HG03097 (cell line): ENCODE measurements around the gene OR11L1.

Source experiments
- ATAC-seq: cut with Tn5 transposase; IDR thresholded peaks from one replicate; pipeline ENCODE4 v1.9.1; 2021; ENCODE audit not compliant: unreplicated experiment, low FRiP score

OR11L1 gene

GRCh38 chr1:247841796-247842195 is at the start of gene OR11L1:
TSS of gene OR11L1 (minus strand) at chr1:247841896. CDS start at chr1:247841896, 0 bp downstream.
- ATAC-seq, result no peak

GRCh38 chr1:247884797-247885413 is 43.2 kb upstream of the OR11L1 start:
- no peak for ATAC-seq

GRCh38 chr1:247883346-247883745 is 41.6 kb upstream of the OR11L1 start:
- no peak for ATAC-seq

GRCh38 chr1:247865416-247865815 is 23.7 kb upstream of the OR11L1 start:
- no peak for ATAC-seq

- no peak for ATAC-seq
Measured at GRCh38 chr1:247864644-247865043, 22.9 kb upstream of the OR11L1 start.

GRCh38 chr1:247862756-247863155 is 21.1 kb upstream of the OR11L1 start:
- ATAC-seq, result no peak

- no peak for ATAC-seq
Measured at GRCh38 chr1:247857985-247858619, 16.4 kb upstream of the OR11L1 start.

- ATAC-seq, result peak; percentile 59
Measured at GRCh38 chr1:247857069-247857984, 15.6 kb upstream of the OR11L1 start, which contains the start of gene TRIM58. TSS of gene TRIM58 (plus strand) at chr1:247857187. CDS start at chr1:247857247, 60 bp downstream.

- no peak for ATAC-seq
Measured at GRCh38 chr1:247855911-247856310, 14.2 kb upstream of the OR11L1 start.

- ATAC-seq, result no peak
Measured at GRCh38 chr1:247854899-247855545, 13.3 kb upstream of the OR11L1 start.

GRCh38 chr1:247849616-247850015 is 7.9 kb upstream of the OR11L1 start:
- ATAC-seq, result no peak

- ATAC-seq, result no peak
Measured at GRCh38 chr1:247848346-247848745, 6.7 kb upstream of the OR11L1 start.

GRCh38 chr1:247845693-247846017 is 4.0 kb upstream of the OR11L1 start:
- ATAC-seq, result no peak

GRCh38 chr1:247845011-247845692 is 3.5 kb upstream of the OR11L1 start:
- ATAC-seq, result no peak

GRCh38 chr1:247843411-247843810 is 1.7 kb upstream of the OR11L1 start:
- no peak for ATAC-seq

GRCh38 chr1:247840818-247841217 is 878 bp downstream of the OR11L1 start:
- ATAC-seq, result no peak

GRCh38 chr1:247833601-247834000 is 8.1 kb downstream of the OR11L1 start:
- no peak for ATAC-seq

GRCh38 chr1:247829656-247830055 is 12.0 kb downstream of the OR11L1 start:
- ATAC-seq, result no peak

- ATAC-seq, result no peak
Measured at GRCh38 chr1:247825362-247825761, 16.3 kb downstream of the OR11L1 start.

GRCh38 chr1:247824023-247824422 is 17.7 kb downstream of the OR11L1 start, which contains the start of gene OR14A16:
TSS of gene OR14A16 (minus strand) at chr1:247824119. CDS start at chr1:247815729, 8,390 bp downstream.
- no peak for ATAC-seq
